HG02884 (cell line): ENCODE data around the gene OSBPL5.
"Not testable (repeated sequence)": the region's sequence is repeated elsewhere in the genome, so short reads cannot be mapped to it uniquely, and the experiment has no call there.

Experiments used
- ATAC-seq: cut with Tn5 transposase; IDR thresholded peaks from one replicate; pipeline ENCODE4 v1.9.1; 2021; ENCODE audit warnings: mild to moderate bottlenecking, moderate library complexity; ENCODE audit not compliant: unreplicated experiment

Gene OSBPL5

DNA sequence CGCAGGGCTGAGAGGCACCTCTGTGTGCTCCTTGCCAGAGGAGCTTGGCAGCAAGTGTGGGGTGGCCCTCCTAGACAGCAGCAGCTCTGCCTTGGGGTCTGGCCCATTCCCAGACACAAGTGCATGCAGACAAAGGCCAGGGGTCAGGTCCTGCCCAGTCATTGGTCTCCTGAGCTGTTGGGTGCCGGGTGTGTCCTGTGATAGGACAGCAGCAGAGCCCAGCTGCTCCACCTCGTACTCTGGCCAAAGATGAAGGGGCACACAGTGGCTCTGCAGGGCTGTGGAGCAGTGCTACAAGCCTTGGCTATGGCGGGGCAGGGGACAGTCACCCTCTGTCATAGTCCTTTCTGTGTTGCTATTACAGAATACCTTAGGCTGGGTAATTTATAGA lies 17.3 kb upstream of the OSBPL5 start:
- no peak for ATAC-seq

DNA sequence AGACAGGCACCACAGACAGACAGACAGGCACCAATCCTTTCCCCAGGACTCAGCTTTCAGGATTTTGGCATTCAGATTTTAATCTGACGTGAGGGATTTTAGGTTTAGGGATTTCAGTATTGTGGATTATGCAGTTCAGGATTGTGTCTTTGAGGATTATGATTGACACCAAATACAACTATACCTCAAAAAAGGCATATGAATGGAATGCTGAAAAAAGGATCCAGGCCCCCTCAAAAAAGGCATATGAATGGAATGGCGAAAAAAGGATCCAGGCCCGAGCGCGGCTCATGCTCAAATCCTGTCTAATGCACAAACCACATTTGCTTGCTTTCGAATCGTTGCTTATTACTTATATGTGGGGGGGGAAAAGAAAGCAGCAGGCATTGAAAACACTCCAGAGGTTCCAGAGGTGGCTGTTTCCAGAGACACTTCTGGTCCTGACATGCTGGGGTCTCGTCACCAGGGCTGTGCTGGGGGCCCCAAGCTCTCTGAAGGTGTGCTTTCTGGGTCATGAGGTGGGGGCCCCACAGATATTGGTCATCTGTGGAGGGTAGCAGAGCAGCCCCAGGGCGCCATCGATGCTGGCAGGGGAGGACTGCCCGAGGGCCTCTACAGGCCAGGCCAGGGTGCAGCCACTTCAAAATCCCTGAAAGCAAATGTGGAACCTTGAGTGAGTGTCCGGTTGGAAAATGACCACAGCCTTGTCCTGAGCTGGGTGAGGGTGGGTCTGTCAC lies 16.8 kb upstream of the OSBPL5 start:
- no peak for ATAC-seq

DNA sequence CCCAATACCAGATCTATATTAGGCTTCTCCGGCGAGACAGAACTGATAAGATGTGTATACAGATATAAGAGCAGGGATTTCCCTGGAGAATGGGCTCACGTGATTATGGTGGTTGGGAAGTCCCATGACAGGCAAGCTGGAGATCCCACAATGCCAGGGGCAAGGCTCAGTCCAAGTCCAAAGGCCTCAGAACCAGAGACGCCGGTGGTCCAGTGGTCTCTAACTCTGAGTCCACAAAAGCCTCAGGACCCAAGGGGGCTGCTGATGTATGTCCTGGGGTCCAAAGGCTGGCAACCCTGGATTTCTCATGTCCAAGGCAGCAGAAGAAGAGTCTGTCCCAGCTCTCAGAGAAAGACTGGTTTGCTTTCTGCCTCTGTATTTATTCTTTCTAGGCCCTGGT lies 15.8 kb upstream of the OSBPL5 start:
- no peak for ATAC-seq

DNA sequence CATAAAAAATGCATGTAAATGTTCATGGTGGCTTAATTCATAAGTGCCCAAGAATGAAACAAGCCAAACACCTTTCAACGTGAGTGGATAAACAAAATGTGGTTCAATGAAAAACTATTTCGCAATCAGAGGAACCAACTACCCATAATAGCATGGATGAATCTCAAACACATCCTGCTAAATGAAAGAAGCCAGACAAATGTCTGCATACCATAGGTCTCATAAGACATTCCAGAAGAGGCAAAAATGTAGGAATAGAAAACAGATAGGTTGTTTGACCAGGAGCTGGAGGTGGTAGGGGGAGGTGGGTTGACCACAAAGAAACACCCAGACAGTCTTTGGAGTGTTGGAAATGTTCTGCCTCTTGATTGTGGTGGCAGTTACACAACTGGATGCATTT lies 13.2 kb upstream of the OSBPL5 start:
- no peak for ATAC-seq

DNA sequence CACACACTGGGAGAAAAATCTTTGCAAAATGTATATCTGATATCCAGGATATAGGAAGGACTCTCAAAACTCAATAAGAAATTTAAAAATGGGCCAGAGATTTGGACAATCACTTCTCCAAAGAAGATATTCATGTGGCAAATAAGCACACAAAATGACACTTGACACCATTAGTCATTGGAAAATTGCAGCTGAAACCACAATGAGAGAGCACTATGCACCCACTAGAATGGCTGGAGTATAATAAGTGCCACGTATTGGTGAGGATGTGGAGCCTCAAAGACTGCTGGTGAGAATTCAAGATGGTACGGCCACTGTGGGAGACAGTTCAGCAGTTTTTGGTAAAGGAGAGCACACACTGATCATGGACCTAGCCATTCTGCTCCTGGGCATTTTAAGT lies 12.8 kb upstream of the OSBPL5 start:
- no peak for ATAC-seq

DNA sequence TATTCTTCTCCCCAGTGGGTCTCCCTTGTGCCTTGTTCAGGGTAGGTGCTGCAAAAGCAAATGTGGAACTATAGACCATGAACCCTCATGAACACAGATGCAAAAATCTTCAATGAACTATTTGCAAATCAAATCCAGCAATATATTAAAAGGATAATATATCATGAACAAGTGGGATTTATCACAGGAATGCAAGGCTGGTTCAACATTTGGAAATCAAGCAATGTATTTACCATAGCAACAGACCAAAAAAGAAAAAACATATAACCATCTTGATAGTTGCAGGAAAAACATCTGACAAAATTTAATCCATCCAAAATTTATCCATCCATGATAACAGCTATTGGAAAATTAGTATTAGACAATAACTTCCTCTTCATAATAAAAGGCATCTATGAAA lies 11.4 kb upstream of the OSBPL5 start:
- ATAC-seq: no peak

DNA sequence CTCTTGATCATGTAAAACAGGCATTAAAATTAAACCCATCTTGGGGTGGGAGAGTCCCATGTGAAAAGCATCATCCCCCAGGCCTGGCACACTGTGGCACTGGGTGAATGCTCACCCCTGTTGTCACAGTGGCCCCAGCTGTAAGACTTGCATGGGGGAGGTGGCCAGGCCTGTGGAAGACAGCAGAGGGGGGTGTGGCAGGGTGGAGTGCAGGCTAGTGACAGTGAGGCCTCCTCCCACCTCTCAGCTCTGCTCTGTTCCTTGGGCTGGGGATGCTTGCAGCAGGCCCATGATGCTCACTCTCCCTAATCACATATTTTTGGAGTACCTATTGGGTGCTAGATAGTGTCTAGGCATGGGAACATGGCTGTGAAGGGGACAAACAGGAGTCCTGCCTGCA lies 10.1 kb upstream of the OSBPL5 start:
- ATAC-seq: no peak

DNA sequence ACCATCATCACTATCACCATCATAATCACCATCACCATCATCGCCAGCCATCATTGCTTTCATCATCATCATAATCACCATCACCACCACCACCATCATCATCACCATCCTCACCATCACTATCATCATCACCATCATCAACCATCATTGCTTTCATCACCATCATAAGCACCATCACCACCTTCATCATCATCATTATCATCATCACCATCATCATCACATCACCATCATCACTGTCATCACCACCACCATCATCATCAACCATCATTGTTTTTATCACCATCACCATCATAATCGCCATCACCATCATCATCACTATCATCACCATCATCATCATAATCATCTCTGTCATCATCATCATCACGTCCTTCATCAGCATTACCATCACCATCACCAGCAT lies 9.3 kb upstream of the OSBPL5 start:
- no peak for ATAC-seq

DNA sequence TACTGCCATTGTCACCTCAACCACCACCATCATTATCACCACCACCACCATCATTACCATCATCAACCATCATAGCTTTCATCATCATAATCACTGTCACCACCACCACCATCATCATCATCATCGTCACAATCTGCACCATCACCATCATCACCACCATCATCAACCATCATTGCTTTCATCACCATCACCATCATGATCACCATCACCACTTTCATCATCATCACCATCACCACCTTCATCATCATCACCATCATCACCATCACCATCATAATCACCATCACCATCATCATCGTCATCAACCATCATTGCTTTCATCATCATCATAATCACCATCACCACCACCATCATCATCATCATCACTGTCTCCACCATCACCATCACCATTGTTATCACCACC lies 8.7 kb upstream of the OSBPL5 start:
- no peak for ATAC-seq

DNA sequence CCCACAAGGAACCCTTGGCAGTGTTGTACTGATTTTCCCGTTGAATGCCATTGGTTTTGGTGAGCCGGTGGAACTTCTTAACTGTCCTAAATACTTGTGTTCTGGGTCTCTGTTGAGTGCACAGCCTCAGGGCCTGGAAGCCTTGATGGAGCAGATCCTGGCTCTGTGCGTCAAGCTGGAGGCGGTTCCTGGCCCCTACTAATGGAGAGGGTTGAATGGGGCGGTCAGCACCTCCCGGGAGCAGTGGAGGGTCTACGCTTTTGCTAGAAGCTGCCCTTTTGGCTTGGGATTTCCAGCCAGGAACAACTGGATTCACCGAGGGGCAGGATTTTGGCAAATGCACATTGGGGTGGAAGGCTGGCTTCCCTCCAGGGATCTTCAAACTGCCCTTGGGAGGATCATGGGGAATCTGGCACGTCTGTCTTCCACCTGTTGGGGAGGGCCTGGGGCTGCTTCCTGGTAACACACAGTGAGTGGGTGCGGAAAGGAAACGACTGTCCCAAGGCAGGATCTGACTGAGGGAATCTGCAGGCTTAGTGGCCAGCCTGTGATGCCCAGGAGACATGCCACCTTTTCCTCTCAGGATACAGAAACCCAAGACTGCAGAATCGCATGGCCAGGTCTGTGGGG lies 6.9 kb upstream of the OSBPL5 start:
- no peak for ATAC-seq

DNA sequence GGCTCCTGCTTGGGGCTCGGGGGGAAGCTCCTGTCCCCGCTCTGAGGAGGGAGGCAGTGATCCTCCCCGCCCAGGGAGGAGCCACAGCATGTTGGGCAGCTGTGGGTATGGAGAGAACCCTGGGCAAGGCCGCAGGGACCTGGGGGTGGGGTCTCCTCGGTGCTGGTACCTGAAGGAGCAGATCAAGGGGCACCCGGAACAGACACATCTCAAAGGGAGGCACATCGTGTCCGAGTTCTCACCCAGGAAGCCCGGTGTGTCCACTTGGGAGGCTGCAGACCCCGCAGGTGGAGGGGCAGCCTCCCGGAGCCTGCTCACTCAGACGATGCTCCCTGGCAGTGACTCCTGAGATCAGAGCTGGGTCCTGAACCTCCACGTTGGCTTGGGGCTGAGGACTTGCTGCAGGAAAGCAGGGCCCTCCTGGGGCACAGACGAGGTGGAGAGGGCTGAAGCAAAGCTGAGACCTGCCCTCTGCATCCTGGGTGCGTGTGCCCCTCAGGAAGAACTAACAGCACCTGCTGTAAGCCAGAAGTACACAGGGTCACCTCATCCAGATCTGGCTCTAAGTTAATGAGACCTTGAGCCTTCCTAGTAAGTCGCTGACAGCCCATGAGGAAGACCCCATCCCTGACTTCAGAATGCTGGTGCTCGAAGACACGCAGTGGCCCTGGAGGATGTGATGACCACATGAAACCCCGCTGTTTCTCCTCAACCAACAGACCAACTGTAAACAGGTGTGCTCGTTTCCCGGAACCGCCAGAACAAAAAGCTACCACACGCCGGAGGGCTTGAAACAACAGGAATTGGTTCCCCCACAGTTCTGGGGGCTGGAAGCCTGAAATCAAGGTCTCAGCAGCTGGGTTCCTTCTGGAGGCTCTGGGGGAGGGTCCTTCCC lies 5.9 kb upstream of the OSBPL5 start:
- ATAC-seq: no peak

DNA sequence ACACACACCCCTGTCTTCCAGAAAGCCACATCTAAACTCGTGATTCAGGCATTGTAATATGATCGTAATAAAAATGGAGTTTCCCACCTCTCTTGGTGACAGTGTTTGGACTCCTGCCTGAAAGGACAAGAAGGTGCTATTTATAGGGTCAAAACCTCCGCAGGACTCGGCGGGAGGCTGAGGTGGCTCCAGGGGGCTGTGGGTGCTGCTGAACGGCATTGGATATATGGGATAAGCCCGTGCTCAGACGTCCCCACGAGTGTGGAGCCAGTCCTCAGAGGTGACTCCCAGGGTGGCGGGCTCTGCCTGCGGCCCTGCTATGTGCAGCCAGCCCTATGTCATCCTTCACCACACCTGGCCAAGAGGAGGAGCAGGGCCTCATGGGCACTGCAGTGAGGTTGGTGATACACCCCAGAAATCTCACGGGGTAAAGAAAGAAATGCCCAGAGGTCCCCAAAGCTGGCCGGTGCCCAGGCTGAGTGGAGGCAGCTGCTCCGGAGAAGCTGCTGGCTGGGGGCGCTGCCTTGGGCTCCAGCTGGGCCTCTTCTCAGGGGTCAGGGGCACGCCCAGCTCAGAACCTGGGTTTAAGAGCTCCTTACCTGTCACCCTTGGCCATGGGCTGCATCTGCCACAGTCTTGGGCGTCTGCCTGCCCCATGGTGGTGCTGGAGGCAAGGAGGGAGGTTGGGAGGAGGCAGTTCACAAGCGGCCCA lies 5.1 kb upstream of the OSBPL5 start:
- ATAC-seq: no peak

DNA sequence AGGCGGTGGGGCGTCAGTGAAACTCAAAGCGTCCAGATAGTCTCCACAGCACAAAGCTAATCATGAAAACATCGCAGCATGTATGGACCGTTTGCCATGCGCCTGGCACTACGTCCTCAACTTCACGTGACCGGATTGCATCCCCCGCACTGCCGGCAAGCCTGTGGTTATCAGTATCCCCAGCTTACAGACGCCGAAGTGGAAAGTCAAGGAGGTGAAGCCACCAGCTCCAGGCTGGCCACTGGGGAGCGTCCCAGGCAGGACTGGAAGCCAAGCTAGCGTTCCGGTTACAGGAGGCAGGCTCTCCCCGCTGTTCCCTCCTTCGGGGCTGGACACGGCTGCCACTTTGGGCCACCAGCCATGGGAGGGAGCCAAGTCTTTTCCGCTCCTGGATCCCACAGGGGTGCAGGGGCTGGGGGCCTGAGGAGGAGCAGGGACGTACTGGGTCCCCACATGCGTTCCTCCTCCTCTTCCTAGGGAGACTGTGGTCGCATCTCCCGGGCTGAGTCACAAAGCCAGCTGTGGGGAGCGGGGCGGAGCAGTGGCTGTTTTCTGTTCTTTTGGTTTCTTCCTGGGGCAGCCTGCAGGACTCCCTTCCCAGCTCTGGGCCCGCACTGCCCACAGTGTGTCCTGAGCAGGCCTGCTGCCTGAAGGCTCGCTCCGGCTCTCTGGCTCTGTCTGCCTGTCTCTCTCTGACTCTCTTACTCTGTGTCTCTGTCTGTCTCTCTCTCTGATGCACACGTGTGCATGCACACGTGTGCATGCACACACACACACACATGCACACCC lies 4.3 kb upstream of the OSBPL5 start:
- no peak for ATAC-seq

DNA sequence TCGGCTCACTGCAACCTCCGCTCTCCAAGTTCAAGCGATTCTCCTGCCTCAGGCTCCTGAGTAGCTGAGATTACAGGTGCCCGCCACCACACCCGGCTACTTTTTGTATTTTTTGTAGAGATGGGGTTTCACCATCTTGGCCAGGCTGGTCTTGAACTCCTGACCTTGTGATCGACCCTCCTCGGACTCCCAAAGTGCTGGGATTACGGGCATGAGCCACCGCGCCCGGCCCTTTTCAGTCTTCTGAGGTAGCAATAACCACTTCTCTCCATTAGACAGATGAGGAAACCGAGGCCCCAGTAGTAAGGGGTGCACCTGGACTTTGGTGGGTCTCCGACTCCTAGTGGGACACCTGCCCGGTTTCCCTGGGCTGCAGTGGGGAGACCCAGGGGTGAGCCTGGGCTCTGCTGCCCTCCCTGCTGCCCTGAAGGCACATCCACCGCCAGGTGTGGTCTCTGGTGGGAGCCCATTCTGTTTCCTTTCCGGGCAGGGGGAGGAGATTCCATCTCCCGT lies 3.7 kb upstream of the OSBPL5 start:
- not testable (repeated sequence) for ATAC-seq

DNA sequence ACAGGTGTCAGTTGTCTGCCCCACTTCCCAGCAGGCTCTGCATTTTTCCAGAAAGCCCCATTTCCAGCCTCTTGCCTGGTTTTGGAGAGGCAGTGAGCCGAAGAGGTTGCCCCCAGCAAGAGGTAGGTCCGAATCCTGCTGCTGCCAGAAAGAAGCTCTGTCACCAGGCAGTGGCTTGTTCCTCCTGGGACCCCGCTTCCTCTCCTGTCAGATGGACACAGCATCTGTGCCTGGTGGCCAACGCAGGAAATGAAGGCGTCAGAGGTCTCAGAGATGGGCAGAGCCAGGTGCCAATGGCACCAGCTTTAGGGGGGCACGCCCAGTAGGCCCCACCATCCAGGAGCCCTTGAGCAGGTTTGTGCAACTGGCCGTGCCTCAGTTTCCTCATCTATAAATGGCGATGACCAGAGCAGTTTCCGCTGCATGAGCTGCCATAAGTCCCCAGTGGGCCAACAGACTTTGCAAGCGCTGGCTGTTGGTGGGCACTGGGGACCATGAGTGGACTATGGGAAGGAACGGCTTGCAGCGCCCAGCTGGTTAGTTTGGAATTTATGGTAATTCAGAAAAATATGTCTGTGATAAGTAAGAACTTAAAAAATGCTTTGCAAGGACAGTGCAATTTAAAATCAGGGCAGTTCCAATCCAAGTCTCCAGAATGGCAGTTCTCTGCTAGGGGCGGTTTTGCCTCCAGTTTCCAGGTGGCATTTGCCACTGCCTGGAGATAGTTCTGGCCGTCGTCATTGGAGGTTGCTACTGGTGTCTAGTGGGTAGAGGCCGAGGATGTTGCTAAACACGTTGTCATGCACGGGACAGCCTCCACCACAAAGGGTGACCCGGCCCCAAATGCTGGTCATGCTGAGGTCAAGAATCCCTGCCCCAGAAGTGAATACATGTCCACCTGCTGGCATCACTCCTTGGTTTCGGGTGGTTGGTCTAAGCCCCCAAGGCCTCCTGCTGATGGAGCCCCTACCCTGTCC lies 2.3 kb upstream of the OSBPL5 start:
- ATAC-seq: no peak

DNA sequence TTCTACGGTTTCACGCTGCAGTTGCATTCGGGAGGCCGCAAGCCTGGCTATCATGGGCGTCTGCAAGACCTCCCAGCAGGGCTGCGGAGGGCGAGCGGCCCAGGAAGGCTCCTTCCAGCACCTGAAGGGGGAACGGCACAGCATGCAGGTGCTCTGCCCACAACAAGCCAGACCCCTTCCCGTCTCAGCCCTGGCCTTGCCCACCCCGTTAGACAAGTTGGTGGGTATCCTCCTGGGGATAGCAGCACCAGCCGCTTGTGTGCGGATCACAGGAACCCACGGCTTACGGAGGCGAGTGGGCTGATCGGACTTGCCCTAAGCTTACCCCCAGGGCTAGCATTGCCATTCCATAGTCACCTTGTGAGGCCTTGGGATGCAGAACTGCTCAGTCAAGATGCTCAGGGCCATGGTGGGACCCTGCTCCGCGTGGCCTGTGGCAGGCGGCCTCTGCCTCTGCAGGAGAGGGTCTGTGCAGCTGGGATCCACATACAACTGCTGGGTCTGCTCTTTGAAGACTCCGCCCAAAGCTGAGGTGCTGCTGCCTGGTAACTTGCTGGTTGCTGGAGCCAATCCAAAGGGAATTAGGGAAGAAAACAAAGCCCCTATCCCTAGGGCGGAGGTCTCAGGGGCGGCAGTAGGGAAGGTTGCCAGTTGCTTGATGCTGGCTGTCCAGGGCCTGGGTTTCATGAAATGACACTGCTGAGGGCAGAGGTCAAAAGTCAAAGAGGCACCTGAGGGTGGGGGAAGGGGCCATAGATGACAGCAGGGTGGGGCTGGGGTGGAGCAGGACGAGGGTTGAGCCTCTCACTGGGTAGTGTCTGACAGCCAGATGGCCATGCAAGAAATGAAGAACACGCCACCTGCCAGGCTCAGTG lies 1.4 kb upstream of the OSBPL5 start:
- no peak for ATAC-seq

DNA sequence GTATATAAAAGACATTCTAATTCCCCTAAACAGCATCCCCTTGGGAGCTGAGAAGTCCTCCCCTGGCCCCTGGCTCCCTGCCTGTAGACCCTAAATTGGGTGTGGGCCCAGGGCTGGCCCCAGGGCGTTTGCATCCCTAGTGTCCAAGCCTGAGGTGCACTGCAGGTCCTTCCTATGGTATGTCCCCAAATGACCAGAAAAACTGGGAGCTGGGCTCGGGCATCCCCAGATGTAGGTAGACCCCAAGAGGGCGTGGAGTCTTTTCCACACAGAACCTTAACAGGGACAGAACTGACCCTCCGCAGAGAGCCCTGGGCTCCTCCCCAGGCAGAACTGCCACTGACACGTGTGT lies 782 bp upstream of the OSBPL5 start:
- no peak for ATAC-seq

DNA sequence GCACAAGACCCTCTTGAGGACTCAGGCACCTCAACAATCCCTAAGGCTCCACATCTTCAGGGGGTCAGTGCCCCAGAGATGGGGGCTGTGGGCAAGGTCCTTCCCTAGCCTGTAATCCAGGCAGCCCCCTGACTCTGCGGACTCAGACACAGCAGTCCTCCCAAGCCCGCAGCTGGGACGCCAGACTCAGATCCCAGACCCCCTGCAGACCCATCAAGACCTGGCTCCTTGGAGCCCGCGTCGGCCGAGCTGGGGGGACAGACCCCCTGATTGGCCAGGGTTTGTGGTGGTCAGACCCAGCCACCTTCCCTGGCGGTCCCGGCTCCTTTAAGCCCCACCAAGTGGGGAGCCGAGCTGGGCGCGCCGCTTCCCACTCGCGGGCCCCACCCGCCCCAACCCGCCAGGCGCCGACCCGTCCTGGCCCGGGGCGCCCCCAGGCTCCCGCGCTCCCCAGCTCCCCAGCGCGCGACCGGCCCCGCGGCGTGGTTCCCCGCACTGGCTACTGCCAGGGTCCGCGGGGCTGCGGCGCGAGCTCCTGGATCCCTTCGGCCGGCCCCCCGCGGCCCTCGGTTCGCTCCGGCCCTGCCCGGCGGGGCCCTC lies 458 bp downstream of the OSBPL5 start:
- ATAC-seq: no peak
